ENCODE results near the gene CEP85.
A peak's percentile ranks its signal among the peaks of the same experiment; 100 is the strongest.
"Not testable (repeated sequence)": the region's sequence is repeated elsewhere in the genome, so short reads cannot be mapped to it uniquely, and the experiment has no call there.

Gene CEP85

GRCh38 chr1:26221094-26221493 is 12.9 kb upstream of the CEP85 start:
- FAIRE-seq, result no peak
- no peak for DNase-seq (ENCODE audit: insufficient read length, low spot score)

DNA sequence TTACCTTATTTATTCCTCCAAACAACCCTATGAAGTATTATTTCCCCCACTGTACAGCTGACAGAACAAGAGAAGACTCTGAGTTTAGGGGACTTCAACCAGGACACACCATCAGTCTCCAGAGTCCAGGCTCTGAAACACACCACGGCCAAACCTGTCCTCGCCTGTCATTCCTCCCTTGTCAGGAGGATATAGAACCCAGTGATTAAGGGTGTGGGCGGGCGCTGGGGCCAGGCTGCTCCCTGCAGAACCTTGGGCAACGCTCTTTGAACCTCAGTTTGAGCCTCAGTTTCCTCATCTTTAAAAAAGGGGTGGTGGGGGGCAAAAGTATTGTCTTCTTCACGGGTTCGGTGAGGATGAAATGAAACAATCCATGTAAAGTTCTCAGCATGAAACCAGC is 9.4 kb upstream of the CEP85 start:
- DNase-seq (ENCODE audit: insufficient read length, low spot score) (no peak), FAIRE-seq (no peak)

- FAIRE-seq, result no peak
These were observed 8.8 kb upstream of the CEP85 start for GRCh38 chr1:26225033-26225831.

GRCh38 chr1:26230682-26231081 is 3.3 kb upstream of the CEP85 start:
- FAIRE-seq; DNase-seq (ENCODE audit: insufficient read length, low spot score): not testable (repeated sequence)

More at GRCh38 chr1:26225033-26225831, 8.8 kb upstream of the CEP85 start:
- DNase-seq (ENCODE audit: insufficient read length, low spot score), result no peak

DNA sequence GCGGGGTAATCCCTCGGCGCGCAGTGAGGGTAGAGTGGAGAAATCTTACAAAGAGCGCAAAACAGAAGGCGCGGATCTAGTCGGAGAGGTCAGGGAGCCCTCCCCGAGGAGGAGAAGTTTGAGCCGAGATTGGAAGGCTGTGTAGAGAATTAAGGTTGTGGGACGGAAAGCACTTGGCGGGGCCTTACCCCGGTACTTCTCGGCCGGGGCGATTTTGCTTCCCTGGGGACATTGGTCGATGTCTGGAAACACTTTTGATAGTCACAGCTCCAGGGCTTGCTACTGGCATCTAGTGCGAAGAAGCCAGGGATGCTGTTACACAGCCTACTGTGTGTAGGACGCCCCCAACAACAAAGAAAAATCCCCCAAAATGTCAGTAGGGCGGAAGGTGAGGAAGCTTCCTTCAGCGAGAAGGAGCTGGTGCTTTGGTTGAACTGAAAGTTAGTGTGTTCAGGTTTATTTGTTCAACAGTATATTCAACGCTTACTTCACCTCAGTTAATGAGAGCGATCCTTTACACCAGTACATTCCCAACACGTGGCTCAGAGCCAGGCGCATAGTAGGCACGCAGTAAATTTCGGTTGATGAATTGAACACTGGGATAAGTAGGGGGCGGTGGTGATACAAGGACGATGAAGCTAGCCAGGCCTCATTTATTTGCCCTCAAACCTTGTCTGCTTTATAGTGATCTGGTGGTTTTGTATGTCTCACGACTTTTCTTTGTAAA is 807 bp downstream of the CEP85 start:
- FAIRE-seq (peak; percentile 86), DNase-seq (ENCODE audit: insufficient read length, low spot score) (no peak)

- DNase-seq (ENCODE audit: insufficient read length, low spot score), result no peak
- FAIRE-seq, result peak; percentile 44
These were observed 3.4 kb downstream of the CEP85 start for GRCh38 chr1:26237230-26237966.

- DNase-seq (ENCODE audit: insufficient read length, low spot score), result no peak
- FAIRE-seq, result no peak
These were observed 5.9 kb downstream of the CEP85 start for GRCh38 chr1:26239936-26240335.

DNA sequence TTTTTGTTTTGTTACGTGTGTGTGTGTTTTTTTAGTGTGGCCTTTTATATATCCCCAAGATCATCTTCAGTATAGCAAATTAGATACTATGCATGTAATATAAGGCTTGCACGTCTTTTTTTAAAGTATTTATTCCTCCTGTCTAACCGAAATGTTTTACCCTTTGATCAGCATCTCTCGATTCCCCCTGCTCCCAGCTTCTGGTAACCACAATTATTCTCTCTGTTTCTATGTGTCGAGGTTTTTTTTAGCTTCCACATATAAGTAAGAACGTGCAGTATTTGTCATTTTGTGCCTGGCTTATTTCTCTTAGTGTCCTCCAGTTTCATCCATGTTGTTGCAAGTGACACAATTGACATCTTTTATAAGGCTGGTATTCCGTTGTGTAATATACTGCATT is 18.7 kb downstream of the CEP85 start:
- FAIRE-seq, result no peak

DNA sequence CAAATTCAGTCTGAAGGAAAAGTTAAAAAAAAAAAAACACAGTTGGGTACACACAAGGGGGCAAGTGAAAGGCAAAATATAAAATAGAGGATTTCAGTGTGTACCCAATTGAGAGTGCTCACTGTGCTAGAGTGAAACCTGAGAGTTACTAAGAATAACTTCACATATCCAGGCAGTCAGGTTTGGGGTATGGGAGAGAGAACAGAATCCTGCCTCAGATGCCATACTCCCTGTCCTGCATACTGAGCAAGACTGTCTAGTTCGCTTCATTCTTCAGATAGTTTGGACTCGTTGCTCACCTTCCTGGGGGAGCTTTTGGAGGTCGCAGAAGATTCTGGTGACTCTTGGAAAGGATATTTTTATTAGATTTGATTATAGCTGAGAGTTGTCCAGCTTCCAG is 20.4 kb downstream of the CEP85 start:
- DNase-seq (ENCODE audit: insufficient read length, low spot score) (no peak), FAIRE-seq (no peak)

More for the DNA sequence above, 18.7 kb downstream of the CEP85 start:
- DNase-seq (ENCODE audit: insufficient read length, low spot score), result no peak

GRCh38 chr1:26257222-26257621 is 23.2 kb downstream of the CEP85 start:
- FAIRE-seq (no peak), DNase-seq (ENCODE audit: insufficient read length, low spot score) (no peak)

DNA sequence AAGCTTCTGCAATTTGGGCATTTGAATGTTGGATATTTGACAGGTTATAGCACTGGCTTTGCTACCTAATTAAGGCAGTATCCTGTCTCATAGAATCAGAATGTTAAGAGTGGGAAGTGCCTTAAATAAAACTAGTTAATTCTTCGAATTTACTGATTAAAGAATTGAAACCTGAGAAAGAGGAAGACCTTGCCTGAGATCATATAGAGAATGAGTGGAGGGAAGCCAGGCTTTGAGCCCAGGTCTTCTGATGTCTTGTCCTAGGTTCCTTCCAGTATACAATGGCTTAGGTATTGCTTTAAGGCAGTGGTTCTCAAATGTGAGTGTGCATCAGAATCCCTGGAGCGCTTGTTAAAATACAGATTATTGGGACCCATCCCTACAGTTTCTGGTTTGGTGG is 25.0 kb downstream of the CEP85 start:
- no peak for FAIRE-seq
- no peak for DNase-seq (ENCODE audit: insufficient read length, low spot score)

DNA sequence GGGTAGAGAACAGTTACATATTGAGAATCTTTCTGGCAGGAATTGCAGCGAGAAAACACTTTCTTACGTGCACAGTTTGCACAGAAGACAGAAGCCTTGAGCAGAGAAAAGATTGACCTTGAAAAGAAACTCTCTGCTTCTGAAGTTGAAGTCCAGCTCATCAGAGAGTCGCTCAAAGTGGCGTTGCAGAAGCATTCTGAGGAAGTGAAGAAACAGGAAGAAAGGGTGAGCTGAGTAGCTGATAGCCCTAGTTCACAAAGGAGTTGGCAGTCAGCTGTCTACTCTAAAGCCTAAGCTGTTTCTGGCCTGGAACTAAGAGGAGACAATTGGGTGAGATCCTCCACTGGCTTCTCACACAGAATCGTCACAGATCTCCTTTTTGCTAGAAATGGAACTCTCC is 25.6 kb downstream of the CEP85 start:
- DNase-seq (ENCODE audit: insufficient read length, low spot score) (no peak), FAIRE-seq (no peak)

GRCh38 chr1:26263212-26263611 is 29.2 kb downstream of the CEP85 start:
- no peak for FAIRE-seq
- DNase-seq (ENCODE audit: insufficient read length, low spot score), result no peak

- no peak for DNase-seq (ENCODE audit: insufficient read length, low spot score)
- FAIRE-seq, result no peak
These were observed 31.4 kb downstream of the CEP85 start for GRCh38 chr1:26265405-26265804.

GRCh38 chr1:26268290-26269197 is 34.5 kb downstream of the CEP85 start:
- no peak for FAIRE-seq

DNA sequence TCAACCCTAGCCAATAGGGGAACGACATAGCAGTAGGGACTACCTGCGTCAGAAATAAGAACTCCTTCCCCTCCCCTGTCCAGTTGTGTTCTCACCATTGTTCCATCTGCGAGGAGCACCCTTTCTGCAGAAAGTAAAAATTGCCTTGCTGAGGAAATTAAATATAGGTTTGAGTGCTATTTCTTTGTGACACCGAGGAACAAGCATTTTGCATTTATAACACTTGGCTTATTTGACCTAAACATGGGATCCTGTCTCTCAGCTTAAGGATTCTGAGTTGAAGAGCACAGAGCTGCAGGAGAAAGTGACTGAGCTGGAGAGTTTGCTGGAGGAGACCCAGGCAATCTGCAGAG is 35.2 kb downstream of the CEP85 start:
- no peak for DNase-seq (ENCODE audit: insufficient read length, low spot score)
- no peak for FAIRE-seq

More at GRCh38 chr1:26268290-26269197, 34.5 kb downstream of the CEP85 start:
- DNase-seq (ENCODE audit: insufficient read length, low spot score), result no peak

- FAIRE-seq (no peak), DNase-seq (ENCODE audit: insufficient read length, low spot score) (no peak)
These were observed 40.9 kb downstream of the CEP85 start for GRCh38 chr1:26274801-26275425.

- FAIRE-seq, result peak; percentile 86
- DNase-seq (ENCODE audit: insufficient read length, low spot score), result peak; percentile 75
These were observed 41.8 kb downstream of the CEP85 start for GRCh38 chr1:26275580-26276431.

- FAIRE-seq (no peak), DNase-seq (ENCODE audit: insufficient read length, low spot score) (no peak)
These were observed 42.4 kb downstream of the CEP85 start for GRCh38 chr1:26276432-26276838.

All from GM19239 (cell line).